NAMALWA (cell line): ENCODE measurements around the gene GCN1.

Source experiments
- DNase-seq: peaks from one replicate; pipeline ENCODE4 v3.0.0-alpha.2; 2015; ENCODE audit warnings: low spot score

GCN1 gene

GRCh38 chr12:120115692-120116440, 78.6 kb downstream of the GCN1 start:
- peak; percentile 67 for DNase-seq

- no peak for DNase-seq
Measured at GRCh38 chr12:120115066-120115465, 79.4 kb downstream of the GCN1 start.

DNA sequence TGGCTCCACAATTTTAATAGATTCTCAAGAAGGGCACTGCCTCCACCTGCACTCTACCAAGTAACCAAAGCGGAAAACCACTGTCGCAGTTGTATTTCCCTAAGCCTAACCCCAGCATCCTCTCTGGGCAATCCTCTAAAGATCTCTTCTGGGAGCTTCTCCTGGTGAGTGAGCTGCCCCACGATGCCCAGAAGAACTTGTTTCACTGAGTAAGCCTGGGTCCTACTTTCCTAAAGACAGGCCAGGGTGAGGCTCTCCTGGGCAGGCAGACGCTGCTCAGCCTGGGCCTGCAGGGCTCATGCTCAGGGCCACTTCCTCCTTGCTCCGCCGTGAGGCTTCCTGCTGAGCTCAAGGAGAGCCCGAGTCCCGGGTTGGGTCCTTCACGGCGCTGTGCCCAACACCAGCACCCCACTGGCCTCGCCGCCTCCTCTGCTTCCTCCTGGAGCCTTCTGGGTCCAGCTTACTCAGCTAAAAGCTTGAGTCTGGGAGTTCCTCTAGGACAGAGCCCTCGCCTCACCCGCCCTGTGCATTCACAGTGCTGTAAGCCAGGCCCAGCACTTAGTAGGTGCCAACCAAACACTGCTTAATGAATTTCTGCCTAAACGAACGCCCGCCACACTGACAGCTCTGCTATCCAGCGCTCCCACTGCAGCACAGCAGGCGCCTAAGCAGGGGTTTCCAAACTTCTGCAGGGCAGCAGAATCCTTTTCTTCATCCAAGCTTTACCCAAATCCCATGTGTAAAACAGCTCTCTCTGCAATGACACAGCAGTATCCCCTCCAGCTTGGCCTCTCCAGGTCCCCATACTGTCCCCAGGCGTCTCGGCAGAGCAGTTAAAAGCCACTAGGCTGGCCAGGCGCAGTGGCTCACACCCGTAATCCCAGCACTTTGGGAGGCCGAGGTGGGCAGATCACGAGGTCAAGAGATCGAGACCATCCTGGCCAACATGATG, 83.7 kb downstream of the GCN1 start:
- peak; percentile 77 for DNase-seq

DNA sequence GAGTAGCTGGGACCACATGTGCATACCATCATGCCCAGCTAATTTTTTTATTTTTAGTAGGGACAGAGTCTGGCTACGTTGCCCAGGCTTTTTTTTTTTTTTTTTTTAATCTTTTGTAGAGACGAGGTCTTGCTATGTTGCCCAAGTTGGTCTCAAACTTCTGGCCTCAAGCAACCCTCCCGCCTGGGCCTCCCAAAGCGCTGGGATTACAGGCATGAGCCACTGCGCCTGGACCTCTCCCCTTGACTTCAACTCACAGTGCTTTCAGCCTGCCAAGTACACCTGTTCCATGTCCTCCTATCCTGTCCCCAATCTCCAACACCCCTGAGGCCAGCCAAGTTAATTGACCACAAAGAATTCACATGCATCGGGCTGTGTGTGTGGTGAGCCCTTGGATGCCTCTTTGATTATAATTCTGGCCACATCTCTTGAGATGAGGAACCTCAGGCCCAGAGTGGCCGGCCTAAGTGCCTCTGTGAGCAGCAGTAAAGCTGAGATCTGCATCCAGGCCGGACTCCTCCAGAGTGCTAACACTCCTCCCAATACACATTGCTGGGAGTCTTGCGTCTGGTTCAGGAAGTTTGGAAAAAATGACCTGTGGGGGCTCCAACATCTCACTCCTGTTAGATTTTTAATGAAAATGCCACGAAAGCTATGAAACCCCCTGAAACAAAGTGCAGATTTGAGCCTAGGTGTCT, 84.8 kb downstream of the GCN1 start:
- DNase-seq: no peak

DNA sequence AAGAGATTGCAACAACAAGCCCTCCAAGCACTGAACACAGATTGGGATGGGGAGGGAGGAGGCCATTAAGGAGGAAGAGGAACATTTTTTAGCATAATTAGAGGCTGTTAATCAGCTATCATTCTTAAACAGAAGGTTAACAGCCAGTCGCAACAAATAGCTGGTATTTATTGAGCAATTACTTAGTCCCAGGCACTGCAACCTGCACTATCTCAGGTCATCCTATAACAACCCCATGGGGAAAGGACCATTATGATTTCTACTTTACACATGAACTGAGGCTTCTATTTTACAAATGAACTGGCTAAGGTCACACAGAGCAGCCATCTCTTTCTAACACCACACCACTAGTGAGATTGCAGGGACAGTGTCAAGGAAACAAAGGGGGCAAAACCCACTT, 88.4 kb downstream of the GCN1 start:
- DNase-seq: no peak

- no peak for DNase-seq
Measured at GRCh38 chr12:120103371-120103770, 91.1 kb downstream of the GCN1 start.

DNA sequence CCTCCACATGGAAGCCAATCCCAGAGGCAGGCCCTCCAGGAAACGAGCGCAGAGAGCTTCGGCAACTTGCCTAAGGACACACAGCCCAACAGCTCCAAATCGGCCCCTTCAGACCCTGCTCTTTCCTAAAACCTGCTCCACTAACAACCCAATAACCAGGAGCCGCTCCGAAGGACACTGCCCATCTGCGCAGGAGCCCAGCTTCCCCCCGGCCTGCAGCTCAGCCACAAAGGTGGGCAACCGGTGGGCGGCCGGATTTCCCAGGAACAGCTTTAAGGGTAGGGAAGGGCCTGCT, 91.5 kb downstream of the GCN1 start:
- no peak for DNase-seq

- no peak for DNase-seq
Measured at GRCh38 chr12:120102189-120103043, 92.1 kb downstream of the GCN1 start.

GRCh38 chr12:120101617-120102016, 92.9 kb downstream of the GCN1 start:
- no peak for DNase-seq

DNA sequence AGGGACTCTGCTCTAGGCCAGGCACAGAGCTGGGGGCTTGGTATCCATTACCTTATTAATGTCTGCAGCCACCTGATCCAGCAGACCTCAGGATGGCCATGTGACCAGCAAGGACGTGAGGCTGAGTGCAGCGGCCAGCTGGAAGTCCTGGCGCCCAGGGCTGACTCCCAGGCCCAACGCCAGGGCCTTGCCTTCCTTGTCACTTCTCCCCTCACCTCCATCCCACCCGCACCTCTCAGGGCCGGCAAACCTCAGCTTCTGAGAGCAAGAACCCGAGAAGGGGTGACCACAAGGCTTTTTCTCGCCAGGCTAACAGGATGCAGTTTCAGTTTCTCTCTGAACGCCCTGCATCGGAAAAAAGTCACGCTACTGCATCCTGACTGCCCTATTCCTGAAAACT, 93.3 kb downstream of the GCN1 start:
- no peak for DNase-seq

DNA sequence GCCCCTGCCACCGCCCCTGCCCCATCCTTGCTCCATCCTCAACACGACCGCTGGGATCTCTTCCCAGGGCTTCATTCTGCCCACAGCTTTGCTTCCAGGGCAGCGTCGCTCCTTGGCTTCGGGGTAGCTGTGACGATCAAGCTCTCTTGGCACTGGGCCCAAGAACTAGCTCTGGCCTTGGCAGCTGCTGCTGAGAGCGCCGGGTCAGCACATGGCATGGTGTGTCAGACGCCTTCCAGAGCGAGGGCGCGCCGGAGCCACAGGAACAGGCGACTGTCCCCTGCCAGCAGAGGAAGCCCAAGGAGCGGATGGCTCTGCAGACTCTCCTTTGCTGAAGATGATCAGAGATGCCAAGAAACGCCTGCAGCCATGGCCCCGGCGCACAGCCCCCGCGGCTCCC, 93.9 kb downstream of the GCN1 start:
- DNase-seq: no peak

GRCh38 chr12:120099738-120100137, 94.8 kb downstream of the GCN1 start:
- no peak for DNase-seq

DNA sequence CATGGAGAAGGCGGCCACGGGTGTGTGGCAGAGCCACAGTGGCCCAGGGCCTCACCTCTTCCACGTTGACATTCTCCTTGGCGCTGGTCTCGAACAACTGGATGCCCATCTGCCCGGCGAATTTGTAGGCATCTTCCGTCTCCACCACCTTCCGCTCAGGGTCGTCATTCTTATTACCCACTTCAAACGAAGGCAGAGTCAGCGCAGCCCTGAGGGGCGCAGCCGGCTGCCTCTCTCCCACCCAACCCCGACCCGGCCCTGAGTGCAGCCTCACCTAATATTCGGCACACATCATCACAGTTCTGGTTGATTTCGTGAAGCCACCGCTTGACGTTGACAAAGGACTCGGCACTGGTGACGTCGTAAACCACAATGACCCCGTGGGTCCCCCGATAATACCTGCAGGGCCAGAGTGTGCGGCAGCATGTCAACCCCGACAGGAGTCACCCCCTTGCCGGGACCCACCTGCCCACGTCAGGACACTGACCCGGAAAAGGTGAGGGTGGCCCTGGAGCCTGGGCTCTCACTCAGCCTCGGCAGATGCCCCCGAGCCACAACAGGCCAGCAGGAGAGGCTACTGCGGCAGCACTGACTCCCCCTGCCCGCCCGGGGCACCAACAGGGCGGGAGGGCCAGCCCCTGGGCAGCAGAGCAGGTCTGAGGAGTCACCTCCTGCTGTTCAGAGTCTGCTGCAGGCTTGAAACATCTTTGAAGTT, 95.6 kb downstream of the GCN1 start:
- no peak for DNase-seq

DNA sequence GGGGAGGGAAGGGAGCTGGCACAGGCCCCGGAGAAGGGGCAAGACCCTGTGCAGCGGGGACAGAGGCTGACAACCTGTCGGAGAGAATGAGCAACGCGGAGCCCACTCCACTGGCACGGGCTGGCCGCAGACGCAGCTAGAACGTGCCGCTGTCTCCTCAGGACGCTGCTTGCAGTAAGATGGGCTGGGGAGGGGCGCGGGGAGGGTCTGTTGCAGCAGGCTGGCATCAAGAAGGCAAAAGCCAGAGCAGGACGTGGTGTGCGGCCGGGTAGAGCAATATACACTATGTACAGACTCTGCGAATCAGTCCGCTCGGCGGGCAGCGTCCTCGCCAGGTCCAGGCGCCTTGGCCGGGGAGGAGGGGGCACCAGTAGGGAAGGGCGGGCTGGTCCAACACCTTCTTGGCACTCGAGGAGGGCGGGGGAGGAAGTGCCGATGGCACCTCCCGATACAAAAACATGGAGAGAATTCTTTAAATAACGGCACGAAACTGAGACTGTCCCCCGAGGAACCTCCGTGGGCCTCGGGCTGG, 97.8 kb downstream of the GCN1 start:
- DNase-seq: no peak

DNA sequence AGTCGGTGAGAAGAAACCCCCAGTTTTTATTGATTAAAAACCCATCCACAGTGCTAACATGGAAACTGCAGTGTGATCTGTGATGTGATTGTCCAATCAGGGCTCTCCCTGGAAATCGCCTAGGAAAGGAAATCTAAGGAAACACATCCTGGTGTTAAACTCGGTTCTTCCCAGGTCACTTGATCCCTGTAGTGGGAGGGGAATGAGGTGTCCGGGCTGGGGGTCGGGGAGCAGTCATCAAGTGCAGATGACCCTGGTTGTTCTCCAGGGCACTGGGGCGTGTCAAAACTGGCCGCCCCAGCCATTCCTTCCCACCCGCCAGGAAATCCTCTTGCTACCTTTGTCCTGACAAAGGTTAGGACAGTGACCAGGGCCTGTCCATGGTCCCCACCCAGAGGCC, 98.8 kb downstream of the GCN1 start:
- DNase-seq: no peak

GRCh38 chr12:120095331-120095730, 99.2 kb downstream of the GCN1 start:
- DNase-seq: no peak

- no peak for DNase-seq
Measured at GRCh38 chr12:120094485-120094884, 100.0 kb downstream of the GCN1 start.

GRCh38 chr12:120093592-120094355, 100.7 kb downstream of the GCN1 start:
- peak; percentile 40 for DNase-seq

DNA sequence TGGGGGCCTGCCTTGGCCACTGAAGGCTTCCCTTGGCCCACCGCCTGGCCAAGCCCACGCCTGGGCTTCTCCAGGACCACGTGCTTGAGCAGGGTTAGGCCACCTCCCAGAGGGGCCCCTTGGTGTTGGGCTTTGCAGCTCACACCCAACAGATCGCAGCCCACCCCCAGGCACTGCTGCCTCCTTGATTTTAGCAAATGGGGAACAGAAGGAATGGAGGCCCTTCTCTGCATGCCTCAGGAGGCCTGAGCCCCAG, 101.3 kb downstream of the GCN1 start:
- DNase-seq: no peak

DNA sequence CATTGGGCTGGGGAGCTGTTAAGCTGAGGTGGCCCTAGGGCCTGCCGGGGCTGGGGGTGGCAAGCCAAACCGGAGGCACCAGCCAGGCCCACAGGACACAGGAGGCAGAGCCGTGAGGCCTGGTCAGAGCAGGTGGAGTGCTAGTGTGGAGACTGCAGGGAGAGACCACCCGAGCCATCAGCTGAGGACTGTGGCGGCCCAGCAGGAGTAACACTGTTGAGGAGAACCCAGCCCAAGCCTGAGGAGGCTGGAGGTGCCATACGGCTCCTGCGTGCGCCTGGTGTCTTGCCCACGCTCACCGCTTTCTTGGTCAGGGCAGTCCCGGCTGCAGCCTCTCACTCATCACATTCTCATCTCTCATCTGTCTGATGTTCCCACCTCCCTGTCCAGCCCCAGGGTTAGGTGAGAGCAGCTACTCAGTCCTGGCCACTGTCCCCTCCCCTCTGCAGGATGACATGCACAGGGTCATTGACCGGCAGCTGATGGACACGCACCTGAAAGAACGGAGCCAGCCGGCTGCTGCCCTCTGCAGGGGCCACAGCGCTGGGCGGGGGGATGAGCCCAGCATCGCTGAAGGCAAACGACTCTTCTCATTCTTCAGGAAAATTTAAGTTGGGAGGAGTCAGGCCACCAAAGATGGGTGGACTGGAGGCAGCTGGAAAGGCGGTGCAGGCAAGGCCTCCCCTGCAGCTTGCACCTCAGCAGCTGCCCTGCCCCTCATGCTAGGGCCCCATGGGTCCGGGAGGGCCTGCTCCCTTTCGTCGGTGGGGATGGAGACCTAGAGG, 101.8 kb downstream of the GCN1 start:
- no peak for DNase-seq
